PC-9 (cell line): ENCODE results near the gene ANKRD63.

Experiments
- CTCF ChIP-seq: fragments of 200-600 bp; sonication (generic); conservative IDR thresholded peaks from 2 replicates; pipeline ENCODE4 v1.6.1; 2017; ENCODE audit warnings: mixed run types, antibody characterized with exemption, mild to moderate bottlenecking, moderate library complexity
- EZH2 ChIP-seq: fragments of 200-600 bp; sonication (generic); IDR thresholded peaks from 2 replicates; pipeline ENCODE4 v1.8.0; 2017; ENCODE audit warnings: antibody characterized with exemption, low read depth

DNA sequence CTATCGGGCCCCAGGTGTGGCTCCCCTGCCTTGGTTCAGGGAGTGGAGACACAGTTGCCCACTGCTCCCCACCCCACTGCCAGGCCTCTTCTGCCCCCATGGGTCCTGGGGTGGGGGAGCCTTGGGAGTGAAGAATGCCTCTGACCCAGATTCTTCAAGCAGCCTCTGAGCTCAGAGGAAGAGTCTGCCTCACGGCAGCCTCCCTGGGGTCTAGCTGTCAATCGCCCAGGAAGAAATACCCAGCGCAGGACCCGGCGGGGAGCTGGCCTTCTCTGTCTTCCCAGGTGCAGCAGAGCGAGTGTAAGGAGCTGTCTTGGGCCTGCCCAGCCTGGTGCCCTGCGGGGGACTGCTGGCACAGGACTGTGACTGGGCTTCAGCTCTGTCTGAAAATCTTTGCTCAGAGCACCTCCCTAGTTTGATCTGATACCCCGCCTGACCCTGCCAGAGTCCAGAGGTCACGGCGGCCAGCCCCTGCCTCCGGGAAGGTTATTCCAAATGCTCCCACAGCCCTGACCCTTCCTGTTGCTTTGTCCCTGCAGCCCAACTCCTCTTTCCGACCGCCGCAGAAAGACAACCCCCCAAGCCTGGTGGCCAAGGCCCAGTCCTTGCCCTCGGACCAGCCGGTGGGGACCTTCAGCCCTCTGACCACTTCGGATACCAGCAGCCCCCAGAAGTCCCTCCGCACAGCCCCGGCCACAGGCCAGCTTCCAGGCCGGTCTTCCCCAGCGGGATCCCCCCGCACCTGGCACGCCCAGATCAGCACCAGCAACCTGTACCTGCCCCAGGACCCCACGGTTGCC lies 11.0 kb downstream of the ANKRD63 start:
- TF ChIP-seq CTCF (no peak), EZH2 (no peak)
